Measurements from ENCODE around the gene OR10H5. TPM values are rescaled to one million over a fixed set of nuclear protein-coding genes. Genes with fewer than 3 reads are reported as not detected.

Gene OR10H5
- total RNA-seq, 1 donor from 2014 or later = not detected

DNA sequence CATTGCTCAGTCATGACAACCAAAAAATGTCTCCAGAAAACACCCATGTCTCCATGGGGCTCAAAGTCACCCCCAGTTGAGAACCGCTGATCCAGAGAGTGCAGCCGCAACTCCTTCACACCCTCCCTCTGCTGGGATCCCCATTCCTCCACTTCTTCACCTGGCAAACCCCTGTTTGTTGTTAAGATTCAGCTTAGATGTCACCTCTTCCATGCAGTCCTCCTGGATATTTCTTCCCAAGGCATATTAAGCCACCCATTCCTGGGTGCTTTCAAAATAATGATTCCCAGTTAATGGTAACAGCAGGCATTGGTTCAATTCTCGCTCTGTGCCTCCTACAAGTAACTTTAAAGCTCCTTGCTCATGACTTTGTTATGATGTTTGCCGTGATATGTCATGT is 24.0 kb downstream of the OR10H5 start:
- Mint-ChIP-seq H3K4me1 (ENCODE audit: unreplicated experiment) (no peaks in the 10 kb centered on the region), H3K27ac (ENCODE audit: unreplicated experiment) (no peak overlapping the region), H3K36me3 (ENCODE audit: low read depth, unreplicated experiment) (peaks cover 15% of the 10 kb centered on the region), H3K9me3 (ENCODE audit: unreplicated experiment) (peaks cover 41% of the 10 kb centered on the region), H3K4me3 (ENCODE audit: unreplicated experiment) (peak overlapping the region; percentile 42), H3K27me3 (ENCODE audit: unreplicated experiment) (peaks cover 12% of the 10 kb centered on the region)
- TF ChIP-seq, protein P1, sequence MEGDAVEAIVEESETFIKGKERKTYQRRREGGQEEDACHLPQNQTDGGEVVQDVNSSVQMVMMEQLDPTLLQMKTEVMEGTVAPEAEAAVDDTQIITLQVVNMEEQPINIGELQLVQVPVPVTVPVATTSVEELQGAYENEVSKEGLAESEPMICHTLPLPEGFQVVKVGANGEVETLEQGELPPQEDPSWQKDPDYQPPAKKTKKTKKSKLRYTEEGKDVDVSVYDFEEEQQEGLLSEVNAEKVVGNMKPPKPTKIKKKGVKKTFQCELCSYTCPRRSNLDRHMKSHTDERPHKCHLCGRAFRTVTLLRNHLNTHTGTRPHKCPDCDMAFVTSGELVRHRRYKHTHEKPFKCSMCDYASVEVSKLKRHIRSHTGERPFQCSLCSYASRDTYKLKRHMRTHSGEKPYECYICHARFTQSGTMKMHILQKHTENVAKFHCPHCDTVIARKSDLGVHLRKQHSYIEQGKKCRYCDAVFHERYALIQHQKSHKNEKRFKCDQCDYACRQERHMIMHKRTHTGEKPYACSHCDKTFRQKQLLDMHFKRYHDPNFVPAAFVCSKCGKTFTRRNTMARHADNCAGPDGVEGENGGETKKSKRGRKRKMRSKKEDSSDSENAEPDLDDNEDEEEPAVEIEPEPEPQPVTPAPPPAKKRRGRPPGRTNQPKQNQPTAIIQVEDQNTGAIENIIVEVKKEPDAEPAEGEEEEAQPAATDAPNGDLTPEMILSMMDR (IDR thresholded peaks at IDR 0.05; ENCODE audit: unreplicated experiment) = no peak
- DNase-seq (ENCODE audit: low spot score) = no peak

GRCh38 chr19:15812060-15812722 is 24.7 kb downstream of the OR10H5 start:
- H3K9me3 Mint-ChIP-seq (ENCODE audit: unreplicated experiment) = peaks cover 43% of the 10 kb centered on the region
- no peak overlapping the region for H3K27ac Mint-ChIP-seq (ENCODE audit: unreplicated experiment)
- DNase-seq (ENCODE audit: low spot score) = no peak
- H3K27me3 Mint-ChIP-seq (ENCODE audit: unreplicated experiment) = peaks cover 12% of the 10 kb centered on the region
- H3K4me3 Mint-ChIP-seq (ENCODE audit: unreplicated experiment) = no peak overlapping the region
- peaks cover 19% of the 10 kb centered on the region for H3K36me3 Mint-ChIP-seq (ENCODE audit: low read depth, unreplicated experiment)
- no peaks in the 10 kb centered on the region for H3K4me1 Mint-ChIP-seq (ENCODE audit: unreplicated experiment)
- TF ChIP-seq, protein P1 (IDR thresholded peaks at IDR 0.05; ENCODE audit: unreplicated experiment) = no peak

DNA sequence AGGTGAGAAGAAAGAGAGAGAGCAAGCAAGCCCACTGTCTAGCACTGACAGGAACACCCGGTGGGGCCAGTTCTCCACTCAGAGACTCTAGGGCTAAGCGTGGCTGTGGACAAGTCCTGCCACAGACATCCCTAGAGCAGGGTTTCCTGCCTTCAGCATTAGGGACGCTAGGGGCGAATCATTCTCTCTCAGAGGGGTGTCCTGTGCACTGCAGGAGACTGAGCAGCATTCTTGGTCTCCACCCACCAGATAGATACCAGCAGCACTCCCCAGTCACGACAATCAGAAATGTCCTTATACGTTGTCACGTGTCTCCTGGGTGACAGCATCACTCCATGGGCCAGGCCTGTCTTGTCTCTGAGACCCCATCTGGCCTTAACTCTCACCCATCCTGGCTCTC is 26.5 kb downstream of the OR10H5 start:
- no peak overlapping the region for H3K27ac Mint-ChIP-seq (ENCODE audit: unreplicated experiment)
- peaks cover 38% of the 10 kb centered on the region for H3K9me3 Mint-ChIP-seq (ENCODE audit: unreplicated experiment)
- DNase-seq (ENCODE audit: low spot score) = no peak
- peaks cover 19% of the 10 kb centered on the region for H3K36me3 Mint-ChIP-seq (ENCODE audit: low read depth, unreplicated experiment)
- TF ChIP-seq, protein P1 (IDR thresholded peaks at IDR 0.05; ENCODE audit: unreplicated experiment) = no peak
- peaks cover 12% of the 10 kb centered on the region for H3K27me3 Mint-ChIP-seq (ENCODE audit: unreplicated experiment)
- no peaks in the 10 kb centered on the region for H3K4me1 Mint-ChIP-seq (ENCODE audit: unreplicated experiment)
- H3K4me3 Mint-ChIP-seq (ENCODE audit: unreplicated experiment) = no peak overlapping the region

DNA sequence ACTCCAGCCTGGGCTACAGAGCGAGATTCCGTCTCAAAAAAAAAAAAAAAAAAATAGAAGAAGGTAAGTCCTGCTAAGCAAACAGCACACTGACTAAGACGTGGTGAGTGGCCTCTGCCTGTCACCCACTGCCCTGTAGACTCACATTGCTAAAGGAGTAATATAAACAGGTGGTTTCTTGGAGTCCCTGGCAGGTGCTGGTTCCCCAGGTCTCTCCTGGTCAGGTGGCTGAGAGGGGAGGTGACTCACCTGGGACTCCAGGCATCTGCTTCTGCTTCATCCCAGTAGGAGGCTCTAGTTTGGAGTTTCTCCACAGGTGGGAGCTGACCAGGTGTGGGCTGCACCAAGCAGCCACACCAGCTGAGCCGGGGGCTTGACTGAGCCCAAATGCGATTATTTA is 27.8 kb downstream of the OR10H5 start, which contains the start of gene OR10H1:
Gene OR10H1 (minus strand): TSS at position 359 of the 400 bp plus-strand sequence. CDS start 7,627 bp downstream, outside the sequence.
- H3K9me3 Mint-ChIP-seq (ENCODE audit: unreplicated experiment) = peaks cover 43% of the 10 kb centered on the region
- TF ChIP-seq, protein P1 (IDR thresholded peaks at IDR 0.05; ENCODE audit: unreplicated experiment) = no peak
- no peaks in the 10 kb centered on the region for H3K4me1 Mint-ChIP-seq (ENCODE audit: unreplicated experiment)
- H3K4me3 Mint-ChIP-seq (ENCODE audit: unreplicated experiment) = no peak within 1 kb of the TSS
- H3K27me3 Mint-ChIP-seq (ENCODE audit: unreplicated experiment) = peaks cover 15% of the 10 kb centered on the region
- DNase-seq (ENCODE audit: low spot score) = no peak
- H3K27ac Mint-ChIP-seq (ENCODE audit: unreplicated experiment) = no peak within 1 kb of the TSS
- peaks cover 19% of the 10 kb centered on the region for H3K36me3 Mint-ChIP-seq (ENCODE audit: low read depth, unreplicated experiment)

GRCh38 chr19:15820646-15821045 is 33.2 kb downstream of the OR10H5 start:
- DNase-seq (ENCODE audit: low spot score) = no peak
- TF ChIP-seq, protein P1 (IDR thresholded peaks at IDR 0.05; ENCODE audit: unreplicated experiment) = no peak
- no peak overlapping the region for H3K4me3 Mint-ChIP-seq (ENCODE audit: unreplicated experiment)
- peaks cover 3% of the 10 kb centered on the region for H3K27me3 Mint-ChIP-seq (ENCODE audit: unreplicated experiment)
- H3K4me1 Mint-ChIP-seq (ENCODE audit: unreplicated experiment) = no peaks in the 10 kb centered on the region
- H3K36me3 Mint-ChIP-seq (ENCODE audit: low read depth, unreplicated experiment) = peaks cover 6% of the 10 kb centered on the region
- H3K9me3 Mint-ChIP-seq (ENCODE audit: unreplicated experiment) = peaks cover 25% of the 10 kb centered on the region
- H3K27ac Mint-ChIP-seq (ENCODE audit: unreplicated experiment) = no peak overlapping the region
